IMR-90 (cell line): ENCODE data around the gene UBXN1. TPM values are rescaled to one million over a fixed set of nuclear protein-coding genes. Genes with fewer than 3 reads are reported as not detected.
A peak's percentile ranks its signal among the peaks of the same experiment; 100 is the strongest.

ENCODE experiments used
- ATAC-seq: fragments of 200-7000 bp; cut with Tn5 transposase; 2 replicates; pipeline ENCODE4 v1.9.1; 2020; ENCODE audit warnings: low read depth, mild to moderate bottlenecking, moderate library complexity
- BruUV-seq: library from RNA; stranded (reverse); fragments of 400-500 nt; replicated peaks from 2 replicates; lab custom pipeline; 2021; lab: Mats Ljungman, UMichigan
- CTCF ChIA-PET: fragments of 300-600 bp; formaldehyde crosslinking; extraction: SDS; loops from one replicate; lab custom pipeline; 2021; ENCODE audit warnings: antibody characterized with exemption; lab: Yijun Ruan, JAX
- POLR2A ChIA-PET: fragments of 300-600 bp; sonication (Branson Sonifier 250); formaldehyde crosslinking; loops from one replicate; lab custom pipeline; 2022; ENCODE audit warnings: antibody characterized with exemption; ENCODE audit not compliant: unreplicated experiment; lab: Charles Lee
- DNase-seq: peaks from one replicate; pipeline ENCODE4 v3.0.0; 2013
- H2AFZ ChIP-seq: replicated peaks from 2 replicates; pipeline ENCODE3; 2013; ENCODE audit warnings: low read length, mild to moderate bottlenecking; ENCODE audit not compliant: poor library complexity
- H2AK5ac ChIP-seq: 2 replicates; pipeline ENCODE4 v1.6.1; 2013; ENCODE audit warnings: low read depth, low read length, inconsistent platforms
- H2AK9ac ChIP-seq: replicated peaks from 2 replicates; pipeline ENCODE3; 2013; ENCODE audit warnings: mild to moderate bottlenecking, low read depth, low read length, moderate library complexity; ENCODE audit not compliant: poor library complexity
- H2BK120ac ChIP-seq: 2 replicates; pipeline ENCODE4 v1.6.1; 2013; ENCODE audit warnings: low read depth, low read length, inconsistent platforms
- H2BK15ac ChIP-seq: 3 replicates; pipeline ENCODE4 v1.6.1; 2013; ENCODE audit warnings: low read depth, low read length, inconsistent platforms
- H2BK20ac ChIP-seq: 2 replicates; pipeline ENCODE4 v1.6.1; 2013; ENCODE audit warnings: low read depth, mild to moderate bottlenecking, inconsistent platforms, low read length, moderate library complexity
- H2BK5ac ChIP-seq: 2 replicates; pipeline ENCODE4 v1.6.1; 2013; ENCODE audit warnings: mild to moderate bottlenecking, low read depth, low read length, inconsistent platforms; ENCODE audit not compliant: poor library complexity, severe bottlenecking
- H3K14ac ChIP-seq: replicated peaks from 2 replicates; pipeline ENCODE4 v1.6.1; 2013; ENCODE audit warnings: low read depth, low read length, inconsistent platforms
- H3K18ac ChIP-seq: 2 replicates; pipeline ENCODE4 v1.6.1; 2013; ENCODE audit warnings: low read depth, low read length, control low read depth
- H3K23ac ChIP-seq: 2 replicates; pipeline ENCODE4 v1.6.1; 2013; ENCODE audit warnings: low read depth, low read length, inconsistent platforms
- H3K27ac ChIP-seq: 2 replicates; pipeline ENCODE4 v1.5.1; 2013; ENCODE audit warnings: mild to moderate bottlenecking, control low read depth, low read length; ENCODE audit not compliant: insufficient read depth
- H3K27me3 ChIP-seq: 2 replicates; pipeline ENCODE4 v1.6.1; 2013; ENCODE audit warnings: low read length; ENCODE audit not compliant: control insufficient read depth, insufficient read depth
- H3K36me3 ChIP-seq: 2 replicates; pipeline ENCODE4 v1.6.1; 2013; ENCODE audit warnings: low read length, mixed read lengths; ENCODE audit not compliant: control insufficient read depth, insufficient read depth
- H3K4ac ChIP-seq: 2 replicates; pipeline ENCODE4 v1.6.1; 2013; ENCODE audit warnings: low read depth, low read length, inconsistent platforms
- H3K4me1 ChIP-seq: 2 replicates; pipeline ENCODE4 v1.6.1; 2013; ENCODE audit warnings: low read length, mixed read lengths; ENCODE audit not compliant: control insufficient read depth, insufficient read depth
- H3K4me2 ChIP-seq: 2 replicates; pipeline ENCODE4 v1.6.1; 2013; ENCODE audit warnings: low read depth, mild to moderate bottlenecking, control low read depth, low read length, moderate library complexity
- H3K4me3 ChIP-seq: 2 replicates; pipeline ENCODE4 v1.5.1; 2013; ENCODE audit warnings: low read depth, mild to moderate bottlenecking, control low read depth, low read length, moderate library complexity; ENCODE audit not compliant: insufficient read depth
- H3K56ac ChIP-seq: 2 replicates; pipeline ENCODE4 v1.6.1; 2013; ENCODE audit warnings: low read length, inconsistent platforms; ENCODE audit not compliant: insufficient read depth; ENCODE audit errors: extremely low read depth
- H3K79me1 ChIP-seq, 2 experiments: 2 replicates each; pipeline ENCODE4 v1.6.1; 2013; ENCODE audit warnings: low read length in 2 of 2, inconsistent platforms in 1 of 2, low read depth in 1 of 2
- H3K9ac ChIP-seq: 2 replicates; pipeline ENCODE4 v1.6.1; 2013; ENCODE audit warnings: low read depth, low read length, control low read depth
- H3K9me1 ChIP-seq: 2 replicates; pipeline ENCODE4 v1.6.1; 2013; ENCODE audit warnings: low read length, inconsistent platforms; ENCODE audit not compliant: insufficient read depth
- H3K9me3 ChIP-seq: 2 replicates; pipeline ENCODE4 v1.6.1; 2013; ENCODE audit warnings: low read length; ENCODE audit not compliant: control insufficient read depth, insufficient read depth
- H4K20me1 ChIP-seq: 2 replicates; pipeline ENCODE4 v1.6.1; 2013; ENCODE audit warnings: low read length, inconsistent platforms; ENCODE audit not compliant: insufficient read depth
- H4K5ac ChIP-seq: 2 replicates; pipeline ENCODE4 v1.6.1; 2013; ENCODE audit warnings: mild to moderate bottlenecking, low read depth, low read length, control low read depth
- H4K8ac ChIP-seq, 2 experiments: 2 replicates each; pipeline ENCODE4 v1.6.1; 2013; ENCODE audit warnings: low read depth in 2 of 2, low read length in 2 of 2, control low read depth in 1 of 2, inconsistent platforms in 1 of 2
- H4K91ac ChIP-seq: 2 replicates; pipeline ENCODE4 v1.6.1; 2013; ENCODE audit warnings: low read depth, low read length, inconsistent platforms; ENCODE audit not compliant: insufficient read depth
- CEBPB ChIP-seq: IDR thresholded peaks from 2 replicates; pipeline ENCODE4 v1.6.1; 2012; ENCODE audit warnings: low read depth, low read length, improper control_type of control experiment
- FOS ChIP-seq: fragments of 150-350 bp; IDR thresholded peaks from 2 replicates; pipeline ENCODE4 v1.6.1; 2016; ENCODE audit warnings: low read depth, low read length
- MAFK ChIP-seq: IDR thresholded peaks from 2 replicates; pipeline ENCODE4 v1.6.1; 2012; ENCODE audit warnings: low read depth, low read length, improper control_type of control experiment
- MXI1 ChIP-seq: IDR thresholded peaks from 2 replicates; pipeline ENCODE4 v1.6.1; 2012; ENCODE audit warnings: low read depth, mild to moderate bottlenecking, low read length, moderate library complexity, borderline replicate concordance
- NFE2L2 ChIP-seq: fragments of 150-350 bp; IDR thresholded peaks from 2 replicates; pipeline ENCODE4 v1.6.1; 2016; ENCODE audit warnings: low read depth, mild to moderate bottlenecking, low read length
- POLR2A ChIP-seq: IDR thresholded peaks from 2 replicates; pipeline ENCODE4 v1.6.1; 2012; ENCODE audit warnings: mild to moderate bottlenecking, low read depth, low read length
- RCOR1 ChIP-seq: IDR thresholded peaks from 2 replicates; pipeline ENCODE4 v1.6.1; 2012; ENCODE audit warnings: mild to moderate bottlenecking, low read length, improper control_type of control experiment; ENCODE audit not compliant: insufficient replicate concordance
- RFX5 ChIP-seq: IDR thresholded peaks from 2 replicates; pipeline ENCODE4 v1.8.0; 2012; ENCODE audit warnings: low read depth, mild to moderate bottlenecking, low read length, moderate library complexity
- WGBS, 2 experiments: methylation state at CpG; one replicate each; pipeline versions ENCODE4 v1.1.5 to v1.1.7; 2013; ENCODE audit warnings: missing lambda C conversion rate in 2 of 2; ENCODE audit not compliant: insufficient read length in 1 of 2; ENCODE audit errors: extremely low coverage in 2 of 2; 5-methylcytosine and 5-hydroxymethylcytosine counted together
- dilution Hi-C: fragments of 300-500 bp; cut with HindIII; formaldehyde crosslinking; loops from one replicate; pipeline ENCODE4 v1.14.3; 2018; ENCODE audit warnings: low sequenced_read_pairs; ENCODE audit not compliant: unreplicated experiment
- in situ Hi-C: fragments of 300-500 bp; cut with MboI; formaldehyde crosslinking; loops from 3 replicates; pipeline ENCODE4 v1.14.3; 2019; ENCODE audit warnings: low sequenced_read_pairs, inconsistent platforms, mixed read lengths
- intact Hi-C: fragments of 100-400 bp; cut with micrococcal nuclease; formaldehyde crosslinking; loops from 2 replicates; pipeline ENCODE4 v1.10.0; 2022
- polyA plus RNA-seq, 3 experiments: library from polyadenylated mRNA; depleted of rRNA; stranded (reverse); fragments of >200 nt; gene quantifications; 2 replicates each; pipeline ENCODE4 v1.2.3, GENCODE V29; 2012; ENCODE audit warnings: low replicate concordance in 1 of 3
- total RNA-seq: library from RNA; depleted of rRNA; stranded (reverse); fragments of >200 nt; gene quantifications from 2 replicates; pipeline ENCODE4 v1.2.3, GENCODE V29; 2012

Gene UBXN1
- total and polyA plus RNA-seq, 2 of the 4 experiments (the other 2 are of a cell fraction): 50.0 to 81.6 TPM

- POLR2A ChIA-PET: interaction anchor here (0.5 to 2.1 kb wide), 3 partner anchors 18 to 1475 kb away, joined by 3 to 7 read pairs (median 6); partner anchors contain the start of genes EEF1G, HNRNPUL2 and TTC9C
Measured at GRCh38 chr11:62709247-62710000, 30.6 kb upstream of the UBXN1 start.

More at GRCh38 chr11:62709247-62710000, 30.6 kb upstream of the UBXN1 start:
- Histone ChIP-seq H3K56ac (peak overlapping the region; percentile 83), H2BK15ac (no peak overlapping the region), H3K9me1 (peaks cover 17% of the 10 kb centered on the region), H3K18ac (peak overlapping the region; percentile 64), H2AK5ac (peak overlapping the region; percentile 91), H3K14ac (peak overlapping the region; percentile 94), H3K79me1 (peaks cover 20 to 67% of the 10 kb centered on the region in 2 experiments), H3K4me2 (peak overlapping the region; percentile 86), H4K8ac (peak overlapping the region; percentile 93 to 98), H4K5ac (peak overlapping the region; percentile 92), H3K4me1 (peaks cover 20% of the 10 kb centered on the region), H3K23ac (peak overlapping the region; percentile 89), H4K91ac (peak overlapping the region; percentile 87), H3K27me3 (no peaks in the 10 kb centered on the region), H3K9me3 (no peaks in the 10 kb centered on the region), H3K9ac (peak overlapping the region; percentile 84), H2BK120ac (peak overlapping the region; percentile 45; the same call in 1 of the 2 replicates), H2AK9ac (peak overlapping the region; percentile 97), H4K20me1 (no peaks in the 10 kb centered on the region), H3K27ac (peak overlapping the region; percentile 93), H2BK20ac (no peak overlapping the region), H3K4me3 (peak overlapping the region; percentile 54), H2AFZ (peak overlapping the region; percentile 90), H3K36me3 (peaks cover 27% of the 10 kb centered on the region), H3K4ac (peak overlapping the region; percentile 93), H2BK5ac (peak overlapping the region; percentile 82)
- dilution Hi-C loops (no loop called here), in situ Hi-C loops (no loop called here), intact Hi-C loops (no loop called here)
- BruUV-seq: no TSS peak
- TF ChIP-seq RCOR1 (no peak), MAFK (no peak), MXI1 (no peak), CEBPB (no peak), NFE2L2 (0 out of 2 replicates have a peak, but pooled peaks have one; percentile 9), FOS (no peak), RFX5 (no peak), POLR2A (peak; percentile 63)
- CTCF ChIA-PET: no interaction called here
- ATAC-seq (peak; percentile 78), DNase-seq (peak; percentile 97)
- 1% methylated on average over 20 of the region's 47 CpGs; no CpG with 5 or more reads in 1 of the 2 experiments for WGBS, 2 experiments
